KMS-11 (cell line): Measurements from ENCODE around the gene FKBP11.

Experiments
- H2AFZ ChIP-seq: fragments of 200-600 bp; sonication (generic); 2 replicates; pipeline ENCODE4 v1.6.1; 2016; ENCODE audit warnings: antibody characterized with exemption, mixed run types, low read depth
- H3K27ac ChIP-seq: fragments of 200-600 bp; sonication (generic); 2 replicates; pipeline ENCODE4 v1.6.1; 2016; ENCODE audit warnings: mild to moderate bottlenecking, mixed run types
- H3K27me3 ChIP-seq: fragments of 200-600 bp; sonication (generic); 2 replicates; pipeline ENCODE4 v1.6.1; 2017; ENCODE audit warnings: mild to moderate bottlenecking, low read depth, mixed run types, moderate library complexity; ENCODE audit not compliant: insufficient read depth
- H3K36me3 ChIP-seq: fragments of 200-600 bp; sonication (generic); 2 replicates; pipeline ENCODE4 v1.6.1; 2017; ENCODE audit warnings: mild to moderate bottlenecking, mixed run types; ENCODE audit not compliant: insufficient read depth
- H3K4me1 ChIP-seq: fragments of 200-600 bp; sonication (generic); 2 replicates; pipeline ENCODE4 v1.6.1; 2016; ENCODE audit warnings: mild to moderate bottlenecking, low read depth, mixed run types; ENCODE audit not compliant: poor library complexity, severe bottlenecking
- H3K4me2 ChIP-seq: fragments of 200-600 bp; sonication (generic); 2 replicates; pipeline ENCODE4 v1.7.0; 2016; ENCODE audit warnings: mild to moderate bottlenecking, mixed run types
- H3K4me3 ChIP-seq: fragments of 200-600 bp; sonication (generic); IDR thresholded peaks from 2 replicates; pipeline ENCODE4 v1.6.1; 2017; ENCODE audit warnings: low read depth, low read length, mixed read lengths; ENCODE audit not compliant: insufficient read depth
- H3K79me2 ChIP-seq: fragments of 200-600 bp; sonication (generic); 2 replicates; pipeline ENCODE4 v1.6.1; 2016; ENCODE audit warnings: low read depth, mixed run types; ENCODE audit not compliant: insufficient read depth
- H3K9ac ChIP-seq: fragments of 200-600 bp; sonication (generic); 2 replicates; pipeline ENCODE4 v1.6.1; 2016; ENCODE audit warnings: mild to moderate bottlenecking, mixed run types
- H4K20me1 ChIP-seq: fragments of 200-600 bp; sonication (generic); 2 replicates; pipeline ENCODE4 v1.6.1; 2016; ENCODE audit warnings: mild to moderate bottlenecking, mixed run types; ENCODE audit not compliant: insufficient read depth
- TF ChIP-seq, protein P1 (sequence below): fragments of 200-600 bp; sonication (generic); conservative IDR thresholded peaks from 2 replicates; pipeline ENCODE4 v1.6.1; 2017; ENCODE audit warnings: low read depth, mild to moderate bottlenecking, antibody characterized with exemption, low read length, moderate library complexity, mixed read lengths

The FKBP11 gene

DNA sequence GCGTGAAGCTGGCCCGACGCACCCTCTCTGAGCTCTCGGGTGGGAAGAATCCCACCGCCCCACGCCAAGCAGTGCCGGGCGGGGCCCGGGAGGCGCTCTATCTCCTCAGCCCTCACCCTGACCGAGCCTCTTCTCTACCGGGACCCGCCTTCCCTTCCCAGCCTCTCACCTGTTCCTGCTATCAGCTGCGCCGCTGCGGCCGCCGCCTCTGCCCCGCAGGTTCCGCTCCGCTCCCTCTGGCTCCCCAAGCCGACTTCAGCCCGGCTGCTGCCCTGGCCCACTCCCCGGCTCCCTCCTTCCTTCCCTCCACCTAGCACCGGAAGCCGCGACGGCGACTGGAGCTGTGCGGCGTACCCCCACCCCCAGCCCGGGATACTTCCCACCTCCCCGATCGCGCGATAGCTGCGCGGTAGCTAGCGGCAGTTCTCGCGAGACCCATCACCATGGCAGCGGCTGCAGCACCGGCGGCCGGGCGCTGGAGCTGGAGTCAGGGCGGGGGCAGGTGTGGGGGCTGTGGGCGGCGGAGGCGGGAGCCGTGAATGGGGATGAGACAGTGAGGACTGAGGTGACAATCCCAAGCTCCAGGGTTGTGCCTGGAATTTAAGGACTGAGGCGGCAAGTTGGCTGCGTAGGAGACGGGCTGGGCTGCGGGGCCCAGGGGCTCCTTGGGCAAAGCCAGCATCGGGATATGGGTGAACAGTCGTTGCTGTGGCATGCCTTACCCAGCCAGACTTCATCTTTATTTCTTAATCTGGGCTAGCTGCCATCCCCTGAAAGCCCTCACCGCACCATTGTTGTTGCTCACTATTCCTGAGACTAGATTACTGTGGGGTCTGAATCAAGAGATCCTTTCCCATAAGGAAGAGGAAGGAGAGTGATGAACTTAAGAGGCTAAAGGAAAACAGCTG lies 32.1 kb upstream of the FKBP11 start, which contains the start of gene ARF3:
Gene ARF3 (minus strand): TSS at position 347 of the 908 bp plus-strand sequence. CDS start 16,392 bp downstream, outside the sequence.
- peak within 1 kb of the TSS; percentile 53 for H3K9ac ChIP-seq
- peak within 1 kb of the TSS; percentile 80 for H2AFZ ChIP-seq
- no peaks in the 10 kb centered on the region for H3K36me3 ChIP-seq
- H3K79me2 ChIP-seq: peaks cover 46% of the 10 kb centered on the region
- no peak within 1 kb of the TSS for H3K4me3 ChIP-seq
- H3K4me2 ChIP-seq: peak within 1 kb of the TSS; percentile 99
- H3K4me1 ChIP-seq: peaks cover 47% of the 10 kb centered on the region
- no peak within 1 kb of the TSS; the same call in 1 of the 2 replicates for H3K27ac ChIP-seq
- TF ChIP-seq, protein P1, sequence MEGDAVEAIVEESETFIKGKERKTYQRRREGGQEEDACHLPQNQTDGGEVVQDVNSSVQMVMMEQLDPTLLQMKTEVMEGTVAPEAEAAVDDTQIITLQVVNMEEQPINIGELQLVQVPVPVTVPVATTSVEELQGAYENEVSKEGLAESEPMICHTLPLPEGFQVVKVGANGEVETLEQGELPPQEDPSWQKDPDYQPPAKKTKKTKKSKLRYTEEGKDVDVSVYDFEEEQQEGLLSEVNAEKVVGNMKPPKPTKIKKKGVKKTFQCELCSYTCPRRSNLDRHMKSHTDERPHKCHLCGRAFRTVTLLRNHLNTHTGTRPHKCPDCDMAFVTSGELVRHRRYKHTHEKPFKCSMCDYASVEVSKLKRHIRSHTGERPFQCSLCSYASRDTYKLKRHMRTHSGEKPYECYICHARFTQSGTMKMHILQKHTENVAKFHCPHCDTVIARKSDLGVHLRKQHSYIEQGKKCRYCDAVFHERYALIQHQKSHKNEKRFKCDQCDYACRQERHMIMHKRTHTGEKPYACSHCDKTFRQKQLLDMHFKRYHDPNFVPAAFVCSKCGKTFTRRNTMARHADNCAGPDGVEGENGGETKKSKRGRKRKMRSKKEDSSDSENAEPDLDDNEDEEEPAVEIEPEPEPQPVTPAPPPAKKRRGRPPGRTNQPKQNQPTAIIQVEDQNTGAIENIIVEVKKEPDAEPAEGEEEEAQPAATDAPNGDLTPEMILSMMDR: no peak
- no peaks in the 10 kb centered on the region for H4K20me1 ChIP-seq
- no peaks in the 10 kb centered on the region for H3K27me3 ChIP-seq

DNA sequence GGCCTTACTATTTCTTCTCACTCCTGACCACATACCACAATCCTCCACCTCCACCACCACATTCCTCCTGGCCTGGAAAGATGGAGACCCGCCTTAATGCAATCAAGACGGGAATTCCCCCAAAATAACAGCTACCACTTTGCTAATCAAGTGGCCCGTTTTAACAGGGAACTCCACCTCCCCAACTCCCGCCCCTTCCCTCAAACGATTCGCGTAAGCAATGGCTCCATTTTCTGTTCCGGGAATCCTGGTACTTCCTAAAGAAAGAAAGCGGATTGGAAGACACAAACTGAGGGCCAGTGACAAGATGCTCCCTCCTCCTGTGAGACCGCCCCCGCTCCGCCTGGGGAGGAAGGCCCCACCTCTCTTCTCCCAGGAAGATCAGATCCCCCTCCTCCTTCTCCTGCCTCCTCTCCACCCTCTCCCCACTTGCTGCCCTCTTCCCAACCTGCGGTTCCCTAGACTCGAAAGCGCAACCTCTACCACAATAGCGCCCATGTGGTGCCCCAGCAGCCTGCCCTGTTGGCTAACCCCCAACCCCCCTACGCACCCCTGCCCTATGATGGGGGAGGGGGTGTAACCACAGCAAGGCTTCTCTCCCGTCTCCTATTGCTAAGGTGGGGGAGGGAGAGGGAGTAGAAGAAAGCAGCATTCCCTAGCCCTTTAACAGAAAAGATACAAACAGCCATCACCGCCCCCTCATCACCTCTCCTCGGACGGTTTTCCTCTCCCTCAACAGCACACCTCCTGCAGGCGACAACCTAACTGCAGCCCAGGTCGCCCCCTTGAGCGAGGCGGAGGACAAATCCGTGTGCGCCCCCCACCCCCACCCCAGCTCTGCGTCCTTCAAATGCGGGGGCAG lies 31.2 kb upstream of the FKBP11 start:
- Histone ChIP-seq H3K79me2 (peaks cover 51% of the 10 kb centered on the region), H4K20me1 (no peaks in the 10 kb centered on the region), H3K36me3 (no peaks in the 10 kb centered on the region), H3K27ac (no peak overlapping the region), H3K4me1 (peaks cover 49% of the 10 kb centered on the region), H2AFZ (peak overlapping the region; percentile 80), H3K4me3 (no peak overlapping the region), H3K9ac (peak overlapping the region; percentile 53), H3K27me3 (no peaks in the 10 kb centered on the region), H3K4me2 (peak overlapping the region; percentile 99)
- TF ChIP-seq, protein P1: no peak

DNA sequence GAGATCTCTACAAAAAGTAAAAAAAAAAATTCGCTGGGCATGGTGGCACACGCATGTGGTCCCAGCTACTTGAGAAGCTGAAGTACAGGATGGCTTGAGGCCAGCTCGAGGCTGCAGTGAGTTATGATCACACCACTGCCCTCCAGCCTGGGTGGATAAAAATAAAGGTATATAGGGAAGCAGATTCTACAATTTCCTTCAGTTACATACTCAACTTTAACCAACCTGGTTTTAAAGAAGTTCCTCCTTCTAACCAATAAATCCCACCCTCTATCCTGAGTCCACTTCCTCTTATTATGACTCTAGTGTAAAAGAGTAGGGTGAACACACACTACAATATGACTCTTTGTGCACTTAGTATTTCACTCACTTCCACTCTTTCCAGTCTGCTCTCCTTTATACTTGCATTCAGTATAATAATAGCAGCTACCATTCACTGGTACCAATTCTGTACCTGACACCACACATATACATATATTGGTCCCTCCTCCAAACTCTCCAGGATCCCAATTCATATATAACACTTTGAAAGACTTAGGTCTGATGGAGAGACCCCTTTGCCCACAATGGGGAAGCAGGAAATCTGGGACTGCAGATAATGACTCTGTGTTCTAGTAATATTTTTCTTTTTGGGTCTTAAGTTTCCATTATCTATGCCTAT lies 29.7 kb upstream of the FKBP11 start:
- TF ChIP-seq, protein P1: no peak
- H3K36me3 ChIP-seq: no peaks in the 10 kb centered on the region
- no peak overlapping the region for H3K9ac ChIP-seq
- H3K27me3 ChIP-seq: no peaks in the 10 kb centered on the region
- H3K4me1 ChIP-seq: peaks cover 49% of the 10 kb centered on the region
- peaks cover 62% of the 10 kb centered on the region for H3K79me2 ChIP-seq
- H2AFZ ChIP-seq: no peak overlapping the region
- no peak overlapping the region for H3K27ac ChIP-seq
- no peak overlapping the region; the same call in 1 of the 2 replicates for H3K4me2 ChIP-seq
- no peaks in the 10 kb centered on the region for H4K20me1 ChIP-seq
- H3K4me3 ChIP-seq: no peak overlapping the region

DNA sequence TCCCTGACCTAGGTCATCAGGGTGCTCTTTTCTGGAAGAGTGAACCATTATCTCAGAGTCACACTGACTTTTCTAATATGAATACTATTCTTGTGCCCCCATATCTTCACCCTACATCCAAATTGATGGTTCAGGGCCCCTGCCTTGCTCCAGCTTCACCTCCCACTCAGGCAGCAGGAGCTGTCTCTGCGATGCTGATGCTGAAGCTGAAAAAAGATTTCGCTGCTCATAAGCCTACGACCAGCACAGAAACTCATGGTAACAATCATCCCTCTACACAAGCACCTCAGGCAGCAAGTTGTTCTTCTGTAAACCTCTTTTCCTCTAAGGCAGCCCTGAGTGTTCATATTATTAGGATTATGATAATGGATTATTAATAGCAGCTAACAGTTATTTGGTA lies 28.8 kb upstream of the FKBP11 start:
- H3K27ac ChIP-seq: no peak overlapping the region
- H3K4me1 ChIP-seq: peaks cover 49% of the 10 kb centered on the region
- no peak overlapping the region for H2AFZ ChIP-seq
- peaks cover 71% of the 10 kb centered on the region for H3K79me2 ChIP-seq
- H3K4me3 ChIP-seq: no peak overlapping the region
- TF ChIP-seq, protein P1: no peak
- no peak overlapping the region for H3K4me2 ChIP-seq
- no peaks in the 10 kb centered on the region for H3K36me3 ChIP-seq
- H3K9ac ChIP-seq: no peak overlapping the region
- H3K27me3 ChIP-seq: no peaks in the 10 kb centered on the region
- no peaks in the 10 kb centered on the region for H4K20me1 ChIP-seq
